Left lung (tissue), 10 donors: Measurements from ENCODE around the gene SIPA1L2. TPM values are rescaled to one million over a fixed set of nuclear protein-coding genes. Genes with fewer than 3 reads are reported as not detected.
A peak's percentile ranks its signal among the peaks of the same experiment; 100 is the strongest.

ENCODE experiments used
- ATAC-seq: fragments of 200-7000 bp; cut with Tn5 transposase; one replicate; pipeline ENCODE4 v1.9.1; 2020; ENCODE audit warnings: moderate library complexity
- DNase-seq, 4 donors: peaks; one replicate each; pipeline ENCODE4 v3.0.0-alpha.2; 2013 to 2020
- H3K27ac ChIP-seq, 2 donors: fragments of 200-600 bp; sonication (generic) in 1 of 2; one replicate each; pipeline versions ENCODE4 v1.5.0 to v1.8.0; 2020 to 2021
- H3K27me3 ChIP-seq, 2 donors: fragments of 200-600 bp; sonication (generic) in 1 of 2; one replicate each; pipeline versions ENCODE4 v1.5.0 to v1.8.0; 2020 to 2021
- H3K36me3 ChIP-seq, 2 donors: fragments of 200-600 bp; sonication (generic) in 1 of 2; one replicate each; pipeline versions ENCODE4 v1.5.0 to v1.8.0; 2020 to 2021
- H3K4me1 ChIP-seq, 2 donors: fragments of 200-600 bp; one replicate each; pipeline ENCODE4 v1.8.0; 2021
- H3K4me3 ChIP-seq, 2 donors: fragments of 200-600 bp; sonication (generic) in 1 of 2; one replicate each; pipeline versions ENCODE4 v1.5.0 to v1.8.0; 2020 to 2021; ENCODE audit warnings: mild to moderate bottlenecking in 1 of 2
- H3K9me3 ChIP-seq, 2 donors: fragments of 200-600 bp; sonication (generic) in 1 of 2; one replicate each; pipeline versions ENCODE4 v1.5.0 to v1.8.0; 2020 to 2021
- intact Hi-C, 2 donors: fragments of 100-400 bp; cut with DNase I; formaldehyde crosslinking; loops; one replicate each; pipeline versions ENCODE4 v1.11.2 to v1.14.2; 2022
- polyA plus RNA-seq, 6 donors: library from polyadenylated mRNA; unstranded; fragments of 120-200 nt; gene quantifications; one replicate each; pipeline ENCODE4 v1.2.1, GENCODE V29; 2013; ENCODE audit not compliant: insufficient read length in 6 of 6
- total RNA-seq, 2 donors: library from RNA; stranded (reverse); fragmentation: NEBNext Ultra II Directional; extraction: Animal tissue kit (Norgen Biotek cat#: 25700); gene quantifications; one replicate each; pipeline ENCODE4 v1.2.1, GENCODE V29; 2021
- TF ChIP-seq, protein P1 (sequence below), 2 donors: fragments of 200-600 bp; sonication (generic) in 1 of 2; IDR thresholded peaks; one replicate each; pipeline versions ENCODE4 v1.5.0 to v1.8.0; 2021; ENCODE audit warnings: antibody characterized with exemption in 2 of 2
- donor health status: DM: no; HTN: yes; CAD: no.
- donor health status: DM: no; HTN: no; CAD: no.

The SIPA1L2 gene
- total and polyA plus RNA-seq, 8 donors: 19.4 to 29.3 (median 26.9) TPM

GRCh38 chr1:232628335-232629249 is 1.3 kb downstream of the SIPA1L2 start:
- H3K27me3 ChIP-seq: peaks cover 0 to 27% of the 10 kb centered on the region in 2 donors
- no peaks in the 10 kb centered on the region for H3K36me3 ChIP-seq
- intact Hi-C loops: no loop called here
- H3K27ac ChIP-seq: peak overlapping the region; percentile 62 to 85
- ATAC-seq (no peak), DNase-seq (peak in 1 of 4 donors; percentile 55)
- peaks cover 8 to 61% of the 10 kb centered on the region in 2 donors for H3K4me1 ChIP-seq
- H3K4me3 ChIP-seq: peak overlapping the region; percentile 86 to 90
- TF ChIP-seq, protein P1, sequence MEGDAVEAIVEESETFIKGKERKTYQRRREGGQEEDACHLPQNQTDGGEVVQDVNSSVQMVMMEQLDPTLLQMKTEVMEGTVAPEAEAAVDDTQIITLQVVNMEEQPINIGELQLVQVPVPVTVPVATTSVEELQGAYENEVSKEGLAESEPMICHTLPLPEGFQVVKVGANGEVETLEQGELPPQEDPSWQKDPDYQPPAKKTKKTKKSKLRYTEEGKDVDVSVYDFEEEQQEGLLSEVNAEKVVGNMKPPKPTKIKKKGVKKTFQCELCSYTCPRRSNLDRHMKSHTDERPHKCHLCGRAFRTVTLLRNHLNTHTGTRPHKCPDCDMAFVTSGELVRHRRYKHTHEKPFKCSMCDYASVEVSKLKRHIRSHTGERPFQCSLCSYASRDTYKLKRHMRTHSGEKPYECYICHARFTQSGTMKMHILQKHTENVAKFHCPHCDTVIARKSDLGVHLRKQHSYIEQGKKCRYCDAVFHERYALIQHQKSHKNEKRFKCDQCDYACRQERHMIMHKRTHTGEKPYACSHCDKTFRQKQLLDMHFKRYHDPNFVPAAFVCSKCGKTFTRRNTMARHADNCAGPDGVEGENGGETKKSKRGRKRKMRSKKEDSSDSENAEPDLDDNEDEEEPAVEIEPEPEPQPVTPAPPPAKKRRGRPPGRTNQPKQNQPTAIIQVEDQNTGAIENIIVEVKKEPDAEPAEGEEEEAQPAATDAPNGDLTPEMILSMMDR (IDR thresholded peaks at IDR 0.05): peak; percentile 23 to 39
- no peaks in the 10 kb centered on the region for H3K9me3 ChIP-seq

- Histone ChIP-seq H3K4me3 (peak overlapping the region in 1 of 2 donors; percentile 90), H3K9me3 (no peaks in the 10 kb centered on the region), H3K4me1 (peaks cover 8 to 68% of the 10 kb centered on the region in 2 donors), H3K27me3 (peaks cover 0 to 27% of the 10 kb centered on the region in 2 donors), H3K36me3 (no peaks in the 10 kb centered on the region), H3K27ac (peak overlapping the region in 1 of 2 donors; percentile 85)
- intact Hi-C loops: no loop called here
- ATAC-seq (peak; percentile 33), DNase-seq (peak in 1 of 4 donors; percentile 56)
- TF ChIP-seq, protein P1 (IDR thresholded peaks at IDR 0.05): peak; percentile 26 to 36
These were observed 2.1 kb downstream of the SIPA1L2 start for GRCh38 chr1:232627645-232628334.

GRCh38 chr1:232627171-232627570 is 2.8 kb downstream of the SIPA1L2 start:
- TF ChIP-seq, protein P1 (IDR thresholded peaks at IDR 0.05): no peak
- ATAC-seq (no peak), DNase-seq (no peak)
- H3K9me3 ChIP-seq: no peaks in the 10 kb centered on the region
- H3K27me3 ChIP-seq: peaks cover 0 to 27% of the 10 kb centered on the region in 2 donors
- H3K36me3 ChIP-seq: no peaks in the 10 kb centered on the region
- H3K4me1 ChIP-seq: peaks cover 10 to 75% of the 10 kb centered on the region in 2 donors
- intact Hi-C loops: no loop called here
- H3K27ac ChIP-seq: no peak overlapping the region
- H3K4me3 ChIP-seq: peak overlapping the region in 1 of 2 donors; percentile 90

DNA sequence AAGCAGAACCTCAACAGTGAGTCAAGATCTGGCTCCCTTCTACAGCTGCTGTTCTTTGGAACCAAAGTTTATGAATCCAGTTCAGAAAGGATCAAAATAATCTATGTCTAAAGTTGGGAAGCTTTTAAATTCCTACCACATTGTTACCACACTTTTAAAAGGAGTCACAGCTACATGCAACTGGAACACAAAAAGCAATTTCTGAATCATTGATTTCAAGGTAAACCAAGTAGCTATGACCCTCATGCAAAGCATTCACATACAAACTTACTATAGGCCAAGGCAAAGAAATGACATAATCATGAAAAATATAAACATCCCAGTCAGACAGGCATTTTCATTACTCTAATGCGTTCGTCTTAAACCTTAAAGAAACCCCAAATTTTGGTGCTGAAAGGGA is 3.5 kb downstream of the SIPA1L2 start:
- Histone ChIP-seq H3K4me1 (peaks cover 17 to 81% of the 10 kb centered on the region in 2 donors), H3K4me3 (no peak overlapping the region), H3K36me3 (no peaks in the 10 kb centered on the region), H3K27ac (no peak overlapping the region), H3K9me3 (no peaks in the 10 kb centered on the region), H3K27me3 (peaks cover 0 to 27% of the 10 kb centered on the region in 2 donors)
- TF ChIP-seq, protein P1 (IDR thresholded peaks at IDR 0.05): no peak
- intact Hi-C loops: no loop called here
- ATAC-seq (no peak), DNase-seq (no peak)
